WTC11 (cell line): ENCODE data around the gene BRPF1. TPM values are rescaled to one million over a fixed set of nuclear protein-coding genes. Genes with fewer than 3 reads are reported as not detected.

Experiments
- ATAC-seq: fragments of 200-7000 bp; cut with Tn5 transposase; 2 replicates; pipeline ENCODE4 v1.10.0; 2021; ENCODE audit warnings: mild to moderate bottlenecking, moderate library complexity
- CTCF ChIA-PET: fragments of 300-600 bp; sonication (Branson Sonifier 250); formaldehyde crosslinking; loops from one replicate; lab custom pipeline; 2021; ENCODE audit warnings: antibody characterized with exemption; lab: Charles Lee
- POLR2A ChIA-PET: fragments of 350-600 bp; sonication (Branson Sonifier 250); formaldehyde crosslinking; loops from one replicate; lab custom pipeline; 2021; ENCODE audit warnings: antibody characterized with exemption; lab: Charles Lee
- DNase-seq: peaks from one replicate; pipeline ENCODE4 v3.0.0; 2021; ENCODE audit warnings: low spot score
- H3K27ac Mint-ChIP-seq: 2 replicates; pipeline ENCODE4 v1.8.0; 2021; ENCODE audit warnings: mixed read lengths
- H3K27me3 Mint-ChIP-seq: 2 replicates; pipeline ENCODE4 v1.8.0; 2021; ENCODE audit warnings: low read depth, mild to moderate bottlenecking, moderate library complexity, mixed read lengths
- H3K36me3 Mint-ChIP-seq: 2 replicates; pipeline ENCODE4 v1.8.0; 2021; ENCODE audit warnings: mixed read lengths
- H3K4me1 Mint-ChIP-seq: 2 replicates; pipeline ENCODE4 v1.8.0; 2022; ENCODE audit warnings: mixed read lengths
- H3K4me3 Mint-ChIP-seq: 2 replicates; pipeline ENCODE4 v1.8.0; 2021; ENCODE audit warnings: mild to moderate bottlenecking, moderate library complexity, mixed read lengths
- H3K9me3 Mint-ChIP-seq: 2 replicates; pipeline ENCODE4 v1.8.0; 2021; ENCODE audit warnings: mixed read lengths
- AR ChIP-seq: fragments of 250-450 bp; sonication (Bioruptor Pico); IDR thresholded peaks from 2 replicates; pipeline ENCODE4 v1.9.0; 2021; ENCODE audit warnings: mild to moderate bottlenecking
- CBFB ChIP-seq: sonication (generic); formaldehyde crosslinking; IDR thresholded peaks from 2 replicates; pipeline ENCODE4 v1.8.1; 2022; ENCODE audit warnings: mild to moderate bottlenecking, low read depth, missing genetic modification reagents
- CDX4 ChIP-seq: fragments of 250-450 bp; sonication (Bioruptor Pico); IDR thresholded peaks from 2 replicates; pipeline ENCODE4 v1.9.0; 2021; ENCODE audit warnings: moderate library complexity, mild to moderate bottlenecking, inconsistent platforms, borderline replicate concordance
- ESRRA ChIP-seq: sonication (generic); formaldehyde crosslinking; IDR thresholded peaks from 2 replicates; pipeline ENCODE4 v1.8.1; 2022; ENCODE audit warnings: mild to moderate bottlenecking, missing genetic modification reagents, borderline replicate concordance
- ETV6 ChIP-seq: sonication (generic); formaldehyde crosslinking; IDR thresholded peaks from 2 replicates; pipeline ENCODE4 v1.8.1; 2022; ENCODE audit warnings: mild to moderate bottlenecking, missing genetic modification reagents
- FOXJ3 ChIP-seq: sonication (generic); formaldehyde crosslinking; IDR thresholded peaks from 2 replicates; pipeline ENCODE4 v1.9.0; 2021; ENCODE audit warnings: missing genetic modification reagents, mild to moderate bottlenecking, borderline replicate concordance
- HMGA2 ChIP-seq: fragments of 250-450 bp; sonication (Bioruptor Pico); IDR thresholded peaks from 2 replicates; pipeline ENCODE4 v1.4.0; 2021; ENCODE audit warnings: mild to moderate bottlenecking, moderate library complexity
- MLX ChIP-seq: sonication (generic); formaldehyde crosslinking; IDR thresholded peaks from 2 replicates; pipeline ENCODE4 v1.8.1; 2023; ENCODE audit warnings: mild to moderate bottlenecking, missing genetic modification reagents, moderate library complexity
- NFYB ChIP-seq: sonication (generic); formaldehyde crosslinking; conservative IDR thresholded peaks from 2 replicates; pipeline ENCODE4 v1.8.0; 2022; ENCODE audit warnings: low read depth, missing genetic modification reagents
- NR1H2 ChIP-seq: sonication (generic); formaldehyde crosslinking; IDR thresholded peaks from 2 replicates; pipeline ENCODE4 v1.9.0; 2021; ENCODE audit warnings: mild to moderate bottlenecking, moderate library complexity, missing genetic modification reagents
- SOX15 ChIP-seq: fragments of 250-450 bp; sonication (Bioruptor Pico); IDR thresholded peaks from 2 replicates; pipeline ENCODE4 v1.9.0; 2021; ENCODE audit warnings: mild to moderate bottlenecking
- TEAD4 ChIP-seq: sonication (generic); formaldehyde crosslinking; IDR thresholded peaks from 2 replicates; pipeline ENCODE4 v1.8.0; 2022; ENCODE audit warnings: mild to moderate bottlenecking, missing genetic modification reagents
- USF1 ChIP-seq: sonication (generic); formaldehyde crosslinking; IDR thresholded peaks from 2 replicates; pipeline ENCODE4 v1.8.0; 2022; ENCODE audit warnings: mild to moderate bottlenecking, missing genetic modification reagents
- USF2 ChIP-seq: sonication (generic); formaldehyde crosslinking; IDR thresholded peaks from 2 replicates; pipeline ENCODE4 v1.8.1; 2023; ENCODE audit warnings: mild to moderate bottlenecking, missing genetic modification reagents, moderate library complexity
- ZBTB43 ChIP-seq: sonication (generic); formaldehyde crosslinking; IDR thresholded peaks from 2 replicates; pipeline ENCODE4 v1.8.1; 2023; ENCODE audit warnings: mild to moderate bottlenecking, missing genetic modification reagents
- ZNF263 ChIP-seq: sonication (generic); formaldehyde crosslinking; IDR thresholded peaks from 2 replicates; pipeline ENCODE4 v1.8.1; 2022; ENCODE audit warnings: low read depth, mild to moderate bottlenecking, moderate library complexity, missing genetic modification reagents
- ZNF532 ChIP-seq: fragments of 250-450 bp; sonication (Bioruptor Pico); IDR thresholded peaks from 2 replicates; pipeline ENCODE4 v1.9.0; 2021; ENCODE audit warnings: mild to moderate bottlenecking, borderline replicate concordance
- ZNF671 ChIP-seq: fragments of 250-450 bp; sonication (Bioruptor Pico); IDR thresholded peaks from 2 replicates; pipeline ENCODE4 v1.8.0; 2021; ENCODE audit warnings: mild to moderate bottlenecking
- total RNA-seq: library from RNA; stranded (reverse); gene quantifications from 3 replicates; pipeline ENCODE4 v1.2.3, GENCODE V29; 2021

The BRPF1 gene
- total RNA-seq, 1 experiment from 2014 or later: 22.8 TPM

- TF ChIP-seq USF2 (CRISPR knock-in tag) (no peak), SOX15 (no peak), ESRRA (CRISPR knock-in tag) (no peak), CDX4 (CRISPR knock-in tag) (no peak), ZNF263 (CRISPR knock-in tag) (no peak), ZNF532 (CRISPR knock-in tag) (no peak), USF1 (CRISPR knock-in tag) (no peak), NFYB (CRISPR knock-in tag) (no peak), ZNF671 (CRISPR knock-in tag) (no peak), FOXJ3 (CRISPR knock-in tag) (no peak)
- no peak for DNase-seq
- Mint-ChIP-seq H3K4me3 (no peak overlapping the region), H3K27me3 (peaks cover 18% of the 10 kb centered on the region), H3K36me3 (peaks cover 24% of the 10 kb centered on the region), H3K27ac (no peak overlapping the region), H3K4me1 (no peaks in the 10 kb centered on the region), H3K9me3 (no peaks in the 10 kb centered on the region)
- POLR2A ChIA-PET: no interaction called here
- CTCF ChIA-PET: no interaction called here
- no peak for ATAC-seq
These were observed 25.9 kb downstream of the BRPF1 start for GRCh38 chr3:9757427-9757826.

GRCh38 chr3:9760779-9761505 lies 29.4 kb downstream of the BRPF1 start:
- ATAC-seq (no peak), DNase-seq (no peak)
- ChIA-PET CTCF (no interaction called here), POLR2A (no interaction called here)
- Mint-ChIP-seq H3K36me3 (peaks cover 14% of the 10 kb centered on the region), H3K4me3 (no peak overlapping the region), H3K27me3 (peaks cover 23% of the 10 kb centered on the region), H3K9me3 (no peaks in the 10 kb centered on the region), H3K27ac (no peak overlapping the region), H3K4me1 (peaks cover 2% of the 10 kb centered on the region)
- no peak for TF ChIP-seq MLX (CRISPR knock-in tag)
- no peak for TF ChIP-seq CBFB
- no peak for TF ChIP-seq TEAD4 (CRISPR knock-in tag)
- TF ChIP-seq HMGA2: no peak
- TF ChIP-seq ZBTB43 (CRISPR knock-in tag): no peak
- no peak for TF ChIP-seq NR1H2 (CRISPR knock-in tag)
- no peak for TF ChIP-seq ETV6 (CRISPR knock-in tag)
- TF ChIP-seq CDX4 (CRISPR knock-in tag): no peak
- TF ChIP-seq AR: no peak
